IPS-NIHi7 (cell line): Measurements from ENCODE around the gene UNC13C.

Source experiments
- DNase-seq: peaks from one replicate; pipeline ENCODE4 v3.0.0; 2012; ENCODE audit warnings: mixed read lengths; ENCODE audit errors: extremely low spot score

Gene UNC13C

GRCh38 chr15:54462511-54462913 lies 484.3 kb downstream of the UNC13C start:
- DNase-seq, result no peak

GRCh38 chr15:54481819-54482218 lies 503.6 kb downstream of the UNC13C start:
- peak; percentile 19 for DNase-seq

- DNase-seq, result peak; percentile 14
Observed at GRCh38 chr15:54482251-54482650, 504.0 kb downstream of the UNC13C start.

GRCh38 chr15:54500330-54500729 lies 522.1 kb downstream of the UNC13C start:
- DNase-seq, result no peak

DNA sequence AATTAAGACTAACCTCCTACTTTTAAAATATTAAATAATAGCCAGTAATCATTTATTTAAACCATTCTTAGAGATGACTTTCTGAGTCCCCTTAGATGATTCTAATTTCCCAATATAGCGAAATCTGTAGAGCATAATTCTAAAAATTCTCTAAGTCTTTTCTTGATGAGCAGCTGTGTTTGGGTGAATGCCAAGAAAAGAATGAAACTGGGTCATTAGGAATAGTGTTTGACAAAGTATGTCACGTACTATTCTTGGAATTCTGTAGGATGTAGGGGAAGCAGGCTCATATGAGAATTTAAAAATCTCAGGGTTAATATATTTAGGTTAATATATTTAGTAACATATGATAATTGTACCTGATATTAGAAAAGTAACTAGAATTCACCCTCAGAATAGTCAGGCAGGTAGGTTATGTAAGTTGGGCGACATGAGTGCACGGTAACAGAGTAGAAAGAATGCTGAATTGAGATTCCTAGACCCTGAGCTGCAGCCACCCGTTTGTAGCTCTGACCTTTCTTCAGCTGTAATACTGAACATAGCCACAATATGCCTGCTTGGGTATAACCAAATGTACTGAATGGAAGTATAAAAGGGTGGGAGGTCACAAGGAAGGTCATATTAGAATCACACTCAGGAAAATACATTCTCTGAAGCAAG lies 524.3 kb downstream of the UNC13C start:
- DNase-seq, result no peak

- no peak for DNase-seq
Observed at GRCh38 chr15:54504695-54505094, 526.5 kb downstream of the UNC13C start.

GRCh38 chr15:54506977-54507524 lies 528.8 kb downstream of the UNC13C start:
- no peak for DNase-seq

DNA sequence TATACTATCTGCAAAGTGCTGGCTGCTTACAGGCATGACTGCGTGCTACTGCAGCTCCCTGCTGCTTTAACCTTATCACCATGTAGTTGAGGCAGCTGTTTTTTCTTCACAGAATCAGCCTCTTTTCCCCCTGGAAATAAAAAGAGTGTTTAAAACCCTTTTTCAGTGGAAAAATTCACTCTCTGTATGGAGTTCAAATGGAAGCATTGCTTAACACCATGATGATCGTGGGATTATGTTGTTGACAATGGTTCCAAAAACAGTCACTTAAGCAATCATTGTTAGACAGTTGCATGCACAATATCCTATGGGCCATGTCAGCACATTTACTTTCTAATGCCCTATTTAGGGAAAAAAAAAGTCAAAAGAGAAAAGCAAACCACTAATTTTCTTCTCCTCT lies 536.4 kb downstream of the UNC13C start:
- no peak for DNase-seq

DNA sequence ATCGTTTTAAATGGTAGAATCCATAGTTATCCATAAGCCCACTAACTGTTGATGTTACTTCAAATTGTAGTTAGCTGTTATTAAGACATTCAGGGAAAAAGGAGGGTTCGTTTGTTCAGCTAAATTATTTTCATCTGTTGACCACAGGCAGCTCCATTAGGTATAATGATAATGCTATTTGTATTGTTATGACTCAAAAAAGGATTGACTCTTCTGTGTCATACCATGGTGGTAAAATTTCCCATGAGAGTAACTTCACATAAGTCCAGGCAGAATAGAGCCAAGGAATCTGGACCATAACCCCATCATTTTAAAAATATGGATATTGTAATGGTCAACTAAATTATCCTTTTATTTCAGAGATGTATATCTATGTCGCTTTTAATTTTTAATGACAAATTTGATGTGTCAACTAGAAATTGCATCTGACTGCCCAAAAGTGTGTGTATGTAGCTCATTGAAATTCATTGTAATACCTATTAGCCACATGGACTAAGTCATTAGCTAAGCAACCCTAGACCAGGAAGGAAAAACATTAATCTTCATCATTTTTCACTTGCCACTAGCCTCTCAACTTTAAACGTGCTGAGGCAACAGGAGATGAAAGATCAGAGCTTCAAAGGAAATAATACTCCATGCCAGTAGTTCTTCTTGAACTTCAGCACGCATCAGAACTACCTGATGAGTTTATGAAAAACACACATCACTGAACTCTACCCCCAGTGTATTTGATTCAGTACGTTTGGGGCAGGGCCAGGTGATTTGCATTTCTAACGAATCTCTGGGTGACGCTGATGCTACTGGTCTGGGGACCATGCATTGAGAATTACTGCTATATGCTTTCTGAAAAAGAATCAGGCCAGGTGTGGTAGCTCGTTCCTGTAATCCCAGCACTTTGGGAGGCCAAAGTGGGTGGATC lies 537.7 kb downstream of the UNC13C start:
- no peak for DNase-seq

DNA sequence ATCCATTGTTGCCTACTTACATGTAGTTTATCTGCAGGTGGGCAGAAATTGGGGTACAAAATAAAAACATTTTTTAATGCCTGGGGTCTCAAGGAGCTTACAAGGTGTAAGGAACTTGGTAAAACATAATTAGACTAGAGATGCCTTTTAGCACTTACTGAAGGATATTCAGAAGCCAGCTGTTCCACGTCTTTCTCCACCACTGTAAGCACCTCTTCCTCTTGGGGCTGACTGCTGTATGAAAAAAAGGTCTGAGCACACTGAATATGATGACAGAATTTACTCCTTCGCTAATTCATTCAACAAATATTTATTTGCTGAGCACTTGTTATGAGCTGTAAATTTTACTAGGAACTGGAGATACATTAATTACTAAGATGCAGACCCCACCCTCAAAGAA lies 539.1 kb downstream of the UNC13C start:
- no peak for DNase-seq

DNA sequence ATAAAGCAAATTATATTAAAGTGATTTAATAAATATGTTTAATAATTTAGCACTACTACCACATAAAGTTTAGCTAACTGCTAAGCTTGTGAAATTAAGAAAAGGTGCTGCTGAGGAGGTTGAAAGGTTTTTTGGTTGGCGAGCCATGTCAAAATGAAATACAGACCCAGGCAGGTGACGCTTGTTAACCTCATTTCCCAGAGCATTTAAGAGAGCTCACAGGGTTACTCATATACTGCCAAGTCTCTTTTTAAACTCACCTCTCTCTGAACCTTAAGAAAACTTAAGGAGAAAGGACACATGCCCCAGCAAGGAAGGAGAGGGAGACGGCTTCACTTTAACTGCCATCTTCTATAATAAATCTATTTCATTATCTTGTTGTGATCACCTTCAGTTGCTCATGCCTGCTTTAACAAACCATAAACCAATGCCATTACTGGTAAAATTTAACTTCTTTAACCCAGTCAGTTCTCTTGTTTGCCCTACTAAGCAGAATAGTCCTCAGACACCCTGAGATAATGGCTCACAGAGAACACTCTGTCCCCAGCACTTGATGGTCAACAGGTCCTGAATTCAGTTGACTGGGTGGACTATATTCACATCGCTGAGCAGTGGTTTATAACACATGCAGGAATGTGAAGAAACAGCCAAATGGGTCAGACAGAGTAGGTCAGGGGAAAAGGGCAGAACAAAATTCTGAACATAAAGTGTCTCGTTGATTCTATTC lies 540.1 kb downstream of the UNC13C start:
- no peak for DNase-seq

DNA sequence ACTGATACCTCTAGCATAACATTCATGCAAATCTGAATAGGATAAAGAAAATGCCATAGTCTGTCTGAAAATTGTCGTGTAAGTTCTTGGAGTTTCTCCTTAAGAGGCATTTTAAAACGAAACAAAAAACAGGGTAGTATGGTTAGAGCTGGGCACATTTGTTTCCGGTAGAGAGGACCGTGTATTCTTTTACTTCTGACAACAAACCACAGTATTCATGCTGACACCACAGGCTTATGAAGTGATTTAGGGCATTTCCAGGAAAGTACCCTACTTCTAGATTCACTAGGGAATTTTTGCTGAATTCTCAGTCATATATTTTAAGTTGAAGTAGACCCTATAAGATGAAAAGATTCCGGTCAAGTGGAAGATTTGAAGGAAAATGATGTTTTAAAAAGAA lies 541.3 kb downstream of the UNC13C start:
- no peak for DNase-seq

GRCh38 chr15:54520616-54521015 lies 542.4 kb downstream of the UNC13C start:
- no peak for DNase-seq

- no peak for DNase-seq
Observed at GRCh38 chr15:54521206-54521605, 543.0 kb downstream of the UNC13C start.

- DNase-seq, result no peak
Observed at GRCh38 chr15:54528021-54528420, 549.8 kb downstream of the UNC13C start.

GRCh38 chr15:54540721-54541120 lies 562.5 kb downstream of the UNC13C start:
- no peak for DNase-seq

DNA sequence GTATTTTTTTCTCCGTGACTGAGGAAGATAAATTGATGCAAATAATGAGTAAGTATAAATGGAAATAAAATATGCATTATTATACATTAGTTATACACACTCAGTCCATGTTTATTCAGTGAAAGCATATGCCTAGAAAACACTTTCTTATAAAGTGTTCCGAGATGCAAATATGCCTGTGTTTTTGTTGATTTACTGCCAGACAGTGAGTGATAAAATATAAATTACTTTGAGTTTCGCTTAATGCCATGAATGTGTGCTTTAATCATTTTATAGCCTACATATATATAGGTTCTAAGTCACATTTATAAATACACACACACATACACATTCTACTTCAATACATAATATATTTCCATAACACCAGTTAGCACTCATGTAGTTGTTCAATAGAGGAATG lies 569.2 kb downstream of the UNC13C start:
- no peak for DNase-seq

DNA sequence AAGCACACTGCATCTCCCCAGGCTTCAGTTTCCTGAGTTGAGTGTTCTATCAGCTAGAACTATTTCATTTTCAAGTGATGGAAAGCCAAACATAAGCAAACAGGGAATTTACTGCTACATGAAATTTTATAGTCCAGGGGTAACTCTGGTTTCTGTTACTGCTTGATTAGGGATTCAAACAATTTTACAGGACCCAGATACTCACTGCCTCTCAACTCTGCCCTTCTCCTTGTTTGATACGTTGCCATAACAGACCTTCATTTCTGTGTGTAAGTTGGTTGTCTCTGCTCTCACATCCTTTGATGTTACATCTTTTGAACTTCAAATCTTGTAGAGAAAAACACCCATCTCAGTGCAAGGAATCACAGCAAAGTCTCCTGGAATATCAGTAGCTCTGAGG lies 572.7 kb downstream of the UNC13C start:
- no peak for DNase-seq

GRCh38 chr15:54556231-54556630 lies 578.0 kb downstream of the UNC13C start:
- no peak for DNase-seq

DNA sequence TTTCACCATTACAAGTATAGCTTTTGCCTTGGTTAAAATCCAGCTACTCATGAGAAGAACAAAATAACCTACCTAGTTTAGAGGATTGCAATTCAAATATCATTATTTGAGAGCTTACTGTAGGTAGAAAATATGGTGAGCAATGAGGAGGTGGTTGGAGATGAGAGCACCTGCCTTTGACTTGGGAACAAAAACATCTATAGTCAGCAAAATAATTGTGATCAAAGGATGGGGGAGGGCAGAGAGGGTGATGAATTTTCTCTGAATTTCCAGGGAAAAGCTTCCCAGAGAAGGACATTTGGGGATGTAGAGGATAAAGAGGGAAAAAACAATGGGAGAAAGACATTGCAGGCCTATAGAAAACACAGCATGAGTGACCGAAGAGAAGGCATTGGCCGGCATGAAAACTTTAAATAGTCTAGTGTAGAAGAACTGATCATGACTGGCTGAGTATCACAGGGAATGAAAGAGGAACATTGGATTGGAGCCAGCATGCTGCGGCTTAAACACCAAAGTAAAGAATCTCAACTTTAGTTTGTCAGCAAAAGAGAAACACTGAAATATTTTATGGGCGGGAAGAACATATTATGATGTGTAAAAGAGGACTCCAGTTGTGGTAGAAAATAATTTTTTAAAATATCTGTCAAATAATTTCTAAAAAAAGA lies 581.3 kb downstream of the UNC13C start:
- no peak for DNase-seq

DNA sequence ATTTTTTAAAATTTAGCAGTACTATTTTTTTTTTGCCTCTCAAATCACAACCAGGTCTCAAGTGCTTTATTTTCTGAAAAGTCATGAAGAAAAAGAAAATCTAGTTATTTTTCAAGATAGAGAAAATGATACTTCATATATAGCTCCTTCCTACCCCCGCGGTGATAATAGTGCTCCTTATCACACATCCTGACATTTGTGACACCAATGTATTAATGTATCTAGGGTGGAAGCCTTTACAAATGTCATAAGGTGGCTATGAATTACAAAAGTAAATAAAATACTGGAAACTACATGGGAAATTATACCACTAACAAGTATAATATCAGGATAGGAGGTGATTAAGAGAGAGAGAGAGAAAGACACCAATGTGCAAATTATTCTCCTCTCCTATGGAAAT lies 582.2 kb downstream of the UNC13C start:
- DNase-seq, result no peak

DNA sequence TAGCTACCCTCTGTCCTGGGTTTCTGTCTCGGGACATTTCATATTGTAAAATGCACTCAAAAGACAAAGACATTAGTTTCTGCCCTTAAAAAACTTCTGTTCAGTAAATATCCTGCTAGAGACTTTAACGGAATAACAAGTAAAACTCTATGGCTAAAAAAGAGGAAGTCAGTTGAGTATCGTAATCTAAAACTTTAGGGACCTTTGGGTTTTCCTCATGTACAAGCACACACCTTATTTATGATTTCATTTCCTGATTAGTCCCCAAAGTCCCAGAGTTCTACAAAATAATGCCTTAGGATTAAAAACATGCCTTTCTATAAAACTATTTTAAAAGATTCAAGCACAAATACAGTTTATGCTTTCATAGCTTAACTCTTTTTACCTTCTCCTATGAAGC lies 585.9 kb downstream of the UNC13C start:
- DNase-seq, result no peak
